GM12892 (cell line): Measurements from ENCODE around the gene EIF2A.

Source experiments
- DNase-seq: peaks from one replicate; pipeline ENCODE4 v3.0.0; 2011; ENCODE audit not compliant: insufficient read length
- FAIRE-seq: peaks from 2 replicates; lab custom pipeline; 2011; peaks lifted over from hg19 to GRCh38; lab: Jason Lieb, UNC
- POLR2A ChIP-seq: IDR thresholded peaks from 2 replicates; pipeline ENCODE4 v1.6.1; 2011; ENCODE audit warnings: low read depth, low read length, control low read depth
- POLR2AphosphoS5 ChIP-seq: IDR thresholded peaks from 2 replicates; pipeline ENCODE4 v1.6.1; 2011; ENCODE audit warnings: low read depth, low read length, control low read depth
- TAF1 ChIP-seq: IDR thresholded peaks from 2 replicates; pipeline ENCODE4 v1.6.1; 2011; ENCODE audit warnings: low read depth, mild to moderate bottlenecking, control low read depth, low read length, borderline replicate concordance

Gene EIF2A

GRCh38 chr3:150544041-150544440, 2.5 kb upstream of the EIF2A start:
- DNase-seq: no peak
- FAIRE-seq: no peak
- TF ChIP-seq TAF1 (no peak), POLR2A (no peak), POLR2AphosphoS5 (no peak)

- DNase-seq (no peak), FAIRE-seq (no peak)
- TF ChIP-seq TAF1: no peak
Observed at GRCh38 chr3:150544726-150545125, 1.9 kb upstream of the EIF2A start.

- DNase-seq: peak; percentile 22
- TF ChIP-seq POLR2A (no peak), TAF1 (no peak), POLR2AphosphoS5 (no peak)
- FAIRE-seq: no peak
Observed at GRCh38 chr3:150545419-150546225, 965 bp upstream of the EIF2A start.

GRCh38 chr3:150547045-150547741, 606 bp downstream of the EIF2A start:
- no peak for DNase-seq
- no peak; the same call in 1 of the 2 replicates for TF ChIP-seq POLR2A
- TF ChIP-seq POLR2AphosphoS5: no peak
- TF ChIP-seq TAF1: no peak
- FAIRE-seq: no peak

GRCh38 chr3:150555859-150556436, 9.4 kb downstream of the EIF2A start:
- no peak for FAIRE-seq
- DNase-seq: no peak

GRCh38 chr3:150556792-150557191, 10.2 kb downstream of the EIF2A start:
- FAIRE-seq (no peak), DNase-seq (no peak)
- TF ChIP-seq TAF1 (no peak), POLR2A (no peak), POLR2AphosphoS5 (no peak)

More at GRCh38 chr3:150555859-150556436, 9.4 kb downstream of the EIF2A start:
- no peak for TF ChIP-seq POLR2A
- TF ChIP-seq TAF1: no peak
- TF ChIP-seq POLR2AphosphoS5: no peak

GRCh38 chr3:150557725-150558124, 11.1 kb downstream of the EIF2A start:
- FAIRE-seq (peak; percentile 21), DNase-seq (no peak)
- TF ChIP-seq POLR2AphosphoS5: no peak
- TF ChIP-seq TAF1: no peak
- no peak for TF ChIP-seq POLR2A

- FAIRE-seq (no peak), DNase-seq (no peak)
- TF ChIP-seq TAF1: no peak
- no peak for TF ChIP-seq POLR2AphosphoS5
- no peak for TF ChIP-seq POLR2A
Observed at GRCh38 chr3:150564243-150564642, 17.7 kb downstream of the EIF2A start.

GRCh38 chr3:150567328-150567727, 20.7 kb downstream of the EIF2A start:
- FAIRE-seq: no peak
- TF ChIP-seq TAF1: no peak
- TF ChIP-seq POLR2AphosphoS5: no peak
- TF ChIP-seq POLR2A: no peak
- DNase-seq: no peak

GRCh38 chr3:150577855-150578254, 31.3 kb downstream of the EIF2A start:
- TF ChIP-seq POLR2A (no peak), TAF1 (no peak), POLR2AphosphoS5 (no peak)
- DNase-seq (no peak), FAIRE-seq (no peak)

- no peak for FAIRE-seq
- DNase-seq: no peak
- no peak for TF ChIP-seq TAF1
Observed at GRCh38 chr3:150581174-150581573, 34.6 kb downstream of the EIF2A start.

GRCh38 chr3:150582620-150583019, 36.0 kb downstream of the EIF2A start:
- DNase-seq (peak; percentile 13), FAIRE-seq (peak; percentile 84)
- no peak for TF ChIP-seq POLR2A
- TF ChIP-seq POLR2AphosphoS5: no peak

- TF ChIP-seq TAF1: no peak
- no peak for TF ChIP-seq POLR2AphosphoS5
- TF ChIP-seq POLR2A: no peak
- no peak for FAIRE-seq
- DNase-seq: peak; percentile 8
Observed at GRCh38 chr3:150583028-150583427, 36.4 kb downstream of the EIF2A start.
